ENCODE results near the gene CST9L.

GRCh38 chr20:23534801-23535593 lies 33.3 kb downstream of the CST9L start:
- no peak for TF ChIP-seq NRF1 (conservative IDR thresholded peaks at IDR 0.05; ENCODE audit: low read depth, low read length)
- TF ChIP-seq GABPA (IDR thresholded peaks at IDR 0.05; ENCODE audit: low read depth) = no peak
- TF ChIP-seq POLR2A (IDR thresholded peaks at IDR 0.05; ENCODE audit: low read depth, low read length) = no peak
- no peak for TF ChIP-seq ZNF274 (IDR thresholded peaks at IDR 0.05; ENCODE audit: insufficient read depth, insufficient read length)
- TF ChIP-seq ZNF384 (IDR thresholded peaks at IDR 0.05; ENCODE audit: borderline replicate concordance, low read depth, low read length) = no peak
- TF ChIP-seq ATF2 (IDR thresholded peaks at IDR 0.05; ENCODE audit: low read length) = no peak
- no peak for TF ChIP-seq POLR2AphosphoS5 (IDR thresholded peaks at IDR 0.05; ENCODE audit: low read length)
- TF ChIP-seq SP1 (IDR thresholded peaks at IDR 0.05; ENCODE audit: low read depth, low read length) = no peak
- TF ChIP-seq ZBTB33 (IDR thresholded peaks at IDR 0.05) = no peak
- no peak for TF ChIP-seq RFX5 (IDR thresholded peaks at IDR 0.05; ENCODE audit: low read depth, low read length)
- TF ChIP-seq EZH2 (IDR thresholded peaks at IDR 0.05; ENCODE audit: borderline replicate concordance, control insufficient read depth, low read depth, low read length) = no peak
- TF ChIP-seq USF2 (IDR thresholded peaks at IDR 0.05; ENCODE audit: borderline replicate concordance, low read depth, low read length) = no peak
- TF ChIP-seq HDAC6 (IDR thresholded peaks at IDR 0.05; ENCODE audit: unreplicated experiment) = no peak
